ENCODE results near the gene PREX1.
"Not testable (repeated sequence)": the region's sequence is repeated elsewhere in the genome, so short reads cannot be mapped to it uniquely, and the experiment has no call there.

PREX1 gene

DNA sequence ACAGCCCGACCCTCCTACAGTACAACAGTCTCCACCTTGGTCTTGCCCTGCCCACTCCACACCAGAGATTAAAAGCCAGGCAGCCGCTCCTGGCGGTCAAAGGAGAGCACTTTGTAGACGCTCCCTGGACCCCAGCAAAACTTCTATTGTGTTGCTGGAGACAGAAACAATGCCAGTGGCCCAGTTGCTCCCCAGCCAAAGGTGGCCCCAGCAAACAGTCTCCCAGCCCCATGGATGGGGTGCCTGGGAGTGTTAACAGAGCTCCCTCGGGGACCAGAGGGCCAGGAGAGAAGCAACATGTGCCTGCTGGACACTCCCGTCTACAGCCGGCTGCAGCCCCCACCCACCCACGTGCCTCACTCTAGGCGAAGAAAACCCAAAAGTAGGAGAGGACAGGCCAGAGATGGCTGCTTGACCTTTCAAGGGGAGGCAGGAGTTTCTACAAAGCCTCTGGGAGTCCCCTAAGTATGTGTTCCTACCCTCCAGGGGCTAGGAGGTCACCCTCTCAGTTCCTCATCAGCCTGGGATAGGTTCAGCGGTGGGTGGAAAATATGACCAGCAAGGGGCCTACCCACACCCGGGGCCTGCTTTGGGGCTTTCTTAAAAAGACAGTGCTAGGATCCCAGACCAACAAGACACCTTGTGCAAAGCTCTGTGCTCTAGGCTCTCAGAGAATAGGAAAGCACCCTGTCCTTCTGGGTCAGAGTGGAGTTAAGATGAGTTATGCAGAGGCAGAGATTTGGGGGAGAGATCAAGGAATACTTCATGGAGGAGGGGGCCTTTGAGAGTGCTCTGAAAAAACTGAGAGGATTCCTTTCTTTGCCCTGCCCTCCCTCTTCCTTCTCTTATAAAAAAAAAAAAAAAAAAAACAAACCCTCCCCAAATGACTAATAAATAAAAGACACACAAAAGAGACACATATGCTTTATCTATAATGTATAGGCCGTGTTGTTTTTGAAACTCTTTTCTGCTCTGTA lies 19.0 kb upstream of the PREX1 start:
- DNase-seq (ENCODE audit: low read depth in 2 of 2) = peak in 1 of 2 donors; percentile 37

DNA sequence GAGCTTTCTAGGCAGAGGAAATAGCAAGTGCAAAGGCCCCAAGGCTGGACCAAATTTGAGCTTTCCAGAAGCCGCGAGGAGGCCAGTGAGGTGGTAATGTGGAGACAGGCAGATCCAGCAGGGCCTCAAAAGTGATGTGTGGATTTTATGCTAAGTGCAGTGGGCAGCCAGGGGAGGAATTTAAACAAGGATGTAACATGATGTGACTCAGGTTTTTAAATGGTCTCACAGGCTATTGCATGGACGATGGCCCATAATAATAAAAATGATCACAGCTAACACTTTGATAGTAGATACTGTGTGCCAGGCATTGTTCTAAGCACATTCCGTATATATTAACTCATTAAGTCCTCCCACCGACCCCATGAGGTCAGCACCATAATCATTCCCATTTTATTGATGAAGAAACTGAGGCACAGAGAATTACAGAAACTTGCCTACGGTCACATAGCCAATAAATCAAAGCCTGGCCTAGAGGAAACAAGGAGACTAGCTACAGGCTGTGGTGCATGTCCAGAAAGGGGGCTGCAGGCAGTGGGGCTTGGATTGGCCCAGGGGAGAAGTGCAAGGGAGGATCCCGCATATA lies 18.0 kb upstream of the PREX1 start:
- DNase-seq (ENCODE audit: low read depth in 2 of 2) = no peak

DNA sequence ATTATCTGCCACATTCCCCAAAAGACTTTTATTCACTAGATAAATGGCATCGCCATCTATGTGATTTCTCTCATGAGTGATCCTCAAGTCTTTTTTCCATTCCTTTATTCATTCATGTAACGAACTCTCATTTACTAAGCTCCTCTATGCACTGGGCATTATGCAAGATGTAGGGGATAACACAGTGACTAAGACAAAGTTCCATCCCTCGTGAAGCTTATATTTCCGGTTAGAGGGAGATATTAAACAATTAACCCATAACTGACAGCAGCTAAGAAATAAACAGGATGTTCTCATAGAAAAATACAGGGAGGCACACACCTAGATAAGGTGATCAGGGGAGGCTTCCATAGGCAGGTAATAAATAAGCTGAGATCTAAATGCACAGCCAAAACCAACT lies 17.2 kb upstream of the PREX1 start:
- DNase-seq (ENCODE audit: low read depth in 2 of 2) = no peak

DNA sequence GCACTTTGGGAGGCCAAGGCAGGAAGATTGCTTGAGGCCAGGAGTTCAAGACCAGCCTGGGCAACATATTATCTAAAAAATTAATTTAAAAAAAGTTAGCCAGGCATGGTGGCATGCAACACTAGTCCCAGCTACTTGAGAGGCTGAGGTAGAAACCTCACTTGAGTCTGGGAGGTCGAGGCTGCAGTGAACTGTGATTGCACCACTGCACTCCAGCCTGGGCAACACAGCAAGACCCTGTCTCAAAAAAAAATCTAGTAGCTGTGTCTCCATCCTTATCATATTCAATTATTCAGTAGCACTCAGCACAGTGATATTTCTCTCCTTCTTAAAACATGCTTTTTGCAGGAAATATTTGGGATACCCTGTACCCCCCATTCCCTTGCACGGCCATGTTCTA lies 16.1 kb upstream of the PREX1 start:
- DNase-seq (ENCODE audit: low read depth in 2 of 2) = not testable (repeated sequence)

DNA sequence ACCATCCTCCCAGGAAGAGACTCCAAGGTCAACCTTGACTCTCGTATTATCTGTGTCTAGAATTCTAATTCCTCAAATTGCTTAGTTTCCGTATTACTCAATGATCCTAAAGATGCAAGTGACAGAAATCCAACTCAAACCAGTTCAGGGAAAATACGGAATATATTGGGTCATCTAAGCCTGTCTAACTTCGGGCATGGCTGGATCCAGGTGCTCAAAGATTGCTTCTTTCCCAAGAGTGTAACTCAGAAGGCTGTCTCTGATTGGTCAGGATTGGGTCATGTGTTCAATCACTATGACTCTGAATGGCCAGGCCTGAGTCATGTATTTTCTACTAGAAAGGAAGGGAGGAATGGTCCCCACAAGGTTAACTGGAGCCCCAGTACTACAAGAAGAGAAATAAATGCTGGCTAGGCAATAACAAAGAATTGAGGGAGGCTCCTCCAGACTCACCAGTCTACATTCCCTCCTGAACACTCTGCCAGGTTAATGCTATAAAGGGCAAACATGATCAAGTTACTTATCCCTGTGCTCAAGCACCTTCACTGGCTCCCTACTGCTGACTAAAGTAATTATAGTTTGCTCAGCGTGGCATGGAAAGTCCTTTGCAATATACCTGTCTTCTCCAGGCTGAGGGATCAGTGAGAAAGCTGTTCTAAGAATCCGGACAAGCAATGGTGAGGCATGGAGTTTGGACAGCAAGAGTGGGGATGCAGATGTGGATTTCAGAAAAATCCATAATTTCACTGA lies 15.4 kb upstream of the PREX1 start:
- DNase-seq (ENCODE audit: low read depth in 2 of 2) = no peak

DNA sequence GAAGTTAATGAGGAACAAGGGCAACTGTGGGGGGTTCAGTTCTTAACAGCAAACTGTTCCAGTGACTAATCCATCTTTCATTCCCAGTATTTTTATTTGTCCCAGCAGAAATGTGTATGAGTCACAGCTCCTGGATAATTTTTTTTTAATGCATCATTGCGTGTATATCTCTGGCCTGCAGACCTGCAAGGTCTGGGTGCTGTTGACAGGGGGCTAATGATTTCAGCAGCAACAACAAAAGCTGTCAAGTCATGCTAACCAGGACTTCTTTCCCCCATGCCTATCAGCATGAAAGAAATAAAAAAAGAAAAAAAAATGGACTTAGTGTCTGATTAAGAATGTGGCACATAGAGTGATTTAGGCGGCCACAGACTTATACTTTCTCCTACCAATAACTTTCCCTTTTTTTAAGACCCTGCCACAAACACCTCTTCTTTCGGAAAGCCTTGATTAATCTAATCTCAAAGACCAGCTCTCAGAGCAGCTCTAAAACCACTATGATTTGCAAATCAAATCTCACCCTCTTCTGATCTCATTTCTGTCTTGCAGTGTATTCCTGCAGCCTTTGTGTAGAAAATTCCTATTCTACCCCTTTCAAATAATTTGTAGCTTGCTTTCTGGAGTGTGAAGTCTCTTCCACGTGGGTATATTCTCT lies 14.2 kb upstream of the PREX1 start:
- no peak for DNase-seq (ENCODE audit: low read depth in 2 of 2)

DNA sequence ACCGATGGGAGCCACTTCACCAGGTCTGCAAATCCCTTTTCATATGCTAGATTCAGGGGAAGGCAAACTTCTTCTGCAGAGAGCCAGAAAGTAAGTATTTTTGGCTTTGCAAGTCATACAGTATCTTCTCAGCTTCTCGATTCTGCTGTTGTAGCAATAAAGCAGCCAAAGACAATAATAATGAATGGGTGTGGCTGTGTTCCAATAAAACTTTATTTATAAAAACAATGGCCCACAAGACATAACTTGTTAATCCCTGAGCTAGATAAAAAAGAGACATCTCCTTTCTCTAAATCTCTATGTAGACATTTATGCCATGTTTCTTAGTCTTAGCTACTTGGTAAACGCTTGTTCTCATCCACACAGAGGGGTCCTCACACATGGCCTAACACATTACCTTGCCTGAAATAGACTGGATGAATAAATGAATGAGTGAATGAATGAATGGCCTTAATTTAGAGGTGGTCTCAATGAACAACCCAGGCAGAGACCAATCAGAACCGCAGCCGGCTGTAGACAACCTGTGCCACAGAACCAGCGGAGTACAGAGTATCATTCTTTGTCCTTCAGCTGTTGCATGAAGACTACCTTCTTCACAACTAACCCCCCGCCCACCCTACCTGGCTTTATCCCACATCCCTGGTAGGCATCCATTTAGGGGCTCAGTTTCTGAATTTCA lies 13.5 kb upstream of the PREX1 start:
- no peak for DNase-seq (ENCODE audit: low read depth in 2 of 2)

DNA sequence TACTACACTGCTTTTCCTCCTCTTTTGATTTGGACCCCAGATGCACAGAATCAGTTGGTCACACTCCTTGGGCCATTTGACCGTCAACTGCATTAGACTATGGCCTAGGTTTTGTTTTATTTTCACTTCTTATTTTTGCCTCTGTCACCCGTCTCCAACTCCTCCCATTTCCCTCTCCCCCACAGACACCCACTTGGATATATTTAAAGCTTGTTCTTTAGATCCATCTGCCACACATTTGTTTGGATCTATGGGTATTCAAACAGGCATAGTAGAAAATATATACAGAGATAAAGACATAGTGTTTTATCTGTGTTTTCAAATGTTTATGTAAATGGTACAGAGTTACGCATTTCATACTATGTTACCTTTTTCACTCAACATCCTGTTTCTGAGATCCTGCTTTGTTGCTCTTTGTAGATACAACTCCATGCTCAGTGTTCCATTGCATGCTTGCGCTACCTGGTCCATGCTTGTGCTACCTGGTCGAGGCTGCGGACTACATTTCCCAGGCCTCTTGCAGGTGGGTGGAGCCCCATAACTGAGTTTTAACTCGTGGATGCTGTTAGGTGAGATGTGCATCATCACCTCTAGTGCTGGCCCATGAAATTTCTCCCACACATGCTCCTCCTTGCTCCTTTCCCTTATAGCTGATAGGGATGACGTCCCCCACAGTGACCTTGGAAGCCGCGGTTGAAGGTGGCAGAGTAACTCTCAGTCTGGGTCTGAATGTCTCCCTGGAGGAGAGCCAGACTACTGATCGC lies 11.5 kb upstream of the PREX1 start:
- DNase-seq (ENCODE audit: low read depth in 2 of 2) = no peak

DNA sequence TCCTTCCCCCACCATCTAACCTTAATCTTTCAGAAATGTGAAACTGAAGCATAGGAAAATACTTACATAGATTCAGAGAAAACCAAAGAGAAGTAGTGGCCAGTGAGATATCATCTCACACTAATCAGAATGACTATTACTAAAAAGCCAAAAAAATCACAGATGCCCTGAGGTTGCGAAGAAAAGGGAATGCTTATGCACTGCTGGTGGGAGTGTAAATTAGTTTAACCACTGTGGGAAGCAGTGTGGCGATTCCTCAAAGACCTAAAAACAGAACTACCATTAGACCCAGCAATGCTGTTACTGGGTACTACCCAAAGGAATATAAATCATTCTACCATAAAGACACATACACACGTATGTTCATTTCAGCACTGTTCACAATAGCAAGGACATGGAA lies 9.2 kb upstream of the PREX1 start:
- no peak for DNase-seq (ENCODE audit: low read depth in 2 of 2)

DNA sequence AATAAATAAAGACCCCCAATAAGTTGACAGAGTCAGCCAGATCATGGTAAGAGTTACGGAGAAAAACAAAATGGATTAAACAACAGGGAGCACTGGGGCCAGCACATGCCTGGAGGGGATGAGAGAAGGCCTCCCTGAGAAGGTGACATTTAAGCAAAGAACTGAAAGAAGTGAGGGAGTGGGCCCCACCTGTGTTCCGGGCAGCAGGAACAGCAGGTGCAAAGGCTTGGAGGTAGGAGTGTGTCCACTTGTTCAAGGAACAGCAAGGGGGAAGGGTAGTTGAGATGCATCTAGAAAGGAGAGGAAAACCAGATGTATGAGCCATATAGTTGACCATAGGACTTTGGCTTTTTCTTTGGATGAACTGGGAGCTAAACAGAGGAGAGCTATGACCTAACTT lies 7.6 kb upstream of the PREX1 start:
- DNase-seq (ENCODE audit: low read depth in 2 of 2) = no peak

DNA sequence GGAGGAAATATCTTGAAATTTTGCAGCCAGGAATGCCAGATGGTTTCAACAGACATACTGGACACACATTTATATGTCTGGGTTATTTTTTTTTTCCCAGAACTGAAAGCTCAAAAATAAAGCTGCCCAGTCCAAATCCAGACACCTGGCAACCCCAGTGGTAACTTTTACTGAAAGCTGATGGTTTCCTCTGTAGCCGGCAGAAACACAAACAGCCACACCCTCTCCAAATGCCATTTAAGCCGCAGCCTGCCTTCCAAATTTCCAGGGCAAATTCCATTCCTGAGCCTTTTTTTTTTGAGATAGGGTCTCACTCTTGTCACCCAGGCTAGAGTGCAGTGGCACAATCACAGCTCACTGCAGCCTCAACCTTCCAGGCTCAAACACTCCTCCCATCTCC lies 6.5 kb upstream of the PREX1 start:
- no peak for DNase-seq (ENCODE audit: low read depth in 2 of 2)

DNA sequence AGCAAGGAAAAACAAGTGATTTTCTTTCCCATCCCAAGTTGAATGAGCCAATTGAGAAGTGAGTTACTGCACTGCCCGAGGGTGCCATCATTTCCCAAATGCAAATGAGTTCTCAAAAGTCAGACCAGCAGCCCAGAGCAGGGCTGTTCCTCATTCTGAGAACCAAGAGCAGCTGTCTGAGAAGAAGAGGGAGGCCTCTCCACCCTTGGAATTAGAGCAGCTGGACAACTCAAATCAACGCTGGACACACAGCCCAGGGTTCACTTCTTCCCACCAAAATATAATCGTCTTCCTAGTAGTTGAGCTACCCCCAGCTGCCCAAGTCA lies 4.6 kb upstream of the PREX1 start:
- no peak for DNase-seq (ENCODE audit: low read depth in 2 of 2)

DNA sequence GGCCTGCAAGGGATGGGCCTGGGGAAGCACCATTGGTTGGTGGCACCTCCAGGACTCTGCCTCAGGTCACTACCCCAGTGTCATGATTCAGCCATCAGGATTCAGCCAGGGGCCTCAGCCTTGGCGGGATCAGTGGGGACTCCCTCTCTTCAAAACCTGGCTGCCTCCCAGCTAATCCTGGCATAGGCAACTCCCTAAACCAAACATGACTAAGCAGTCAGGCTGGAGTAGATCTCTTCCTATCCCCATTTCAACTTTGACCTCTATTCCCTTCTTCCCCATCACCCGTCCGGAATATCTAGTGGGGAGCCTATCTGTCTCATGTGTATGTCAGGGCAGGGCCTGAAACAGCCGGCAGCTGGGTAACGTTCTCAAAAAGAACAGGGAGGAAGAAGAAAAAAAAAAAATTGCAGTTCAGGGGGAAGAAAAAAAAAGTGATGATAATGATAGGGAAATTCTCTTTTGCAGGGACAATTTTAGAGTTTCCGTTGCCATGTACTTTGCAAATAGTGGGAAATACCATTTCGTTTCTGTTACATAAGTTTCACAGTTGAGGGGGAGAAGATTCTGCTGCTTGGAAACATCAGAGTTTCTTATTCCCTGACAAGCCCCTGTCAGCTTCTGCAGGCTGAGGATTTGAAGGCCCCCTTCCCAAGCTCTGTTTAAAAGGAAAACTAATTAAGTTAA lies 4.1 kb upstream of the PREX1 start:
- DNase-seq (ENCODE audit: low read depth in 2 of 2) = no peak

DNA sequence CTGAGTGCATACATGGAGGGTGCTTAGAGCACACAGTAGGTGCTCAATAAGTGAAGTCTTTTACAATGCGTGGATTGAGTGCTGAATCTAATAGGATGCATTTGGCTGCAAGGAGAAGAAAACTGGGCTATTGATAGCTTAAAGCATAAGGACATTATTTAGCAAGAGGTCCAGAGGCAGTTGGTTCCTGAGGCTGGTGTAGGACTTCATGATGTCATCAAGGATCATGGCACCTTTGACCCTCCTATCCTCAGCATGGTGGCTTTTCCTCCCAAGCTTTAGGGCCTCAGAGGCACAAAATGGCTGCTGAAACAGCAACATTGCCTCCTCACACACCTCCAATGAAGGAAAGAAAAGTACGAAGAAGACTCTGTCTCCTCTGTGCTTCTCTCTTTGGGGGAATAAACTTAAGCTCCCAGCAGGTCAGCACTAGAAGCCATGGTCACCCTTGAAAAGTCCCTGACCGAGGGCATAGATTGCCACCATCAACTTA lies 3.1 kb upstream of the PREX1 start:
- DNase-seq (ENCODE audit: low read depth in 2 of 2) = no peak

DNA sequence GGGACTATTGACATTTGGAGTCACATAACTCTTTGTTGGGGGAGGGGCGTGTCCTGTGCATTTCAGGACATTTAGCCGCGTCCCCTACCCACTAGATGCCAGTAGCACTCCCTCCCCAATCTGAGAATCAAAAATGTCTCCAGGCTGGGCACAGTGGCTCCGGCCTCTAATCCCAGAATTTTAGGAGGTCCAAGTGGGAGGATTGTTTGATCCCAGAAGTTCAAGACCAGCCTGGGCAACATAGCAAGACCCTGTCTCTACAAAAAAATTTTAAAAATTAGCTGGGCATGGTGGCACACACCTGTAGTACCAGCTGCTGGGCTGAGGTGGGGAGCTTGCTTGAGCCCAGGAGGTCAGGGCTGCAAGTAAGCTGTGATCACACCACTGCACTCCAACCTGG lies 2.1 kb upstream of the PREX1 start:
- no peak for DNase-seq (ENCODE audit: low read depth in 2 of 2)

DNA sequence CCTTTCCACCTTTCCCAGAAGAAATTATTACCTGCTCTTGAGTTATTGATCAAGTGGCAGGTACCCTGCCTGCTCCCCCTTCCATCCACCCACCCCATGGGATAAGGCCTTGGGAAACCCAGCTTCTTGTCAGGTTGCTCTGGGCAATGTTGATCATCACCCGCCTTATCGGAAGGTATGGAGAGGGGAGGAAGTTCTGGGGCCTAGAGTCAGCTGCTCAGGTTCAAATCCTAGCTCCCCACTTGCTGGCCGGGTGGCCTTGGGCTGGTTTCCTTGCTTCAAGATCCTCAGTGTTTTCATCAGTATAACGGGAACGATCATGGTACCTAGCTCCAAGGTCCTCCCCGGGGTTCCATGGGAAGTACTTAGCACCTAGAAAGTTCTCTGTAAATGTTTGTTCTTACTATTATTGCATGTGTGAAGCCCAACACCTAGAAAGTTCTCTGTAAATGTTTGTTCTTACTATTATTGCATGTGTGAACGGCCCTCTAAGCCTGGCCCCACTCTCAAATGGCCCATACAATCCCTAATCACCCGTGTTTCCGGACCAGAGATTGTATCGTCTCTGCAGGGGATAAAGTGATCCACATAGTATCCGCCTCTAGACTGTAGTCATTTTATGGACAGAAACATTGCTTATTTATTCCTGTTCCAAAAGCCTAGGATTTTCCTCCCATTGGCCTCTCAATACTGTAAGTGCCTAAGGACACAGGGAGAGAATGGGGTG lies 1.1 kb upstream of the PREX1 start:
- DNase-seq (ENCODE audit: low read depth in 2 of 2) = no peak

DNA sequence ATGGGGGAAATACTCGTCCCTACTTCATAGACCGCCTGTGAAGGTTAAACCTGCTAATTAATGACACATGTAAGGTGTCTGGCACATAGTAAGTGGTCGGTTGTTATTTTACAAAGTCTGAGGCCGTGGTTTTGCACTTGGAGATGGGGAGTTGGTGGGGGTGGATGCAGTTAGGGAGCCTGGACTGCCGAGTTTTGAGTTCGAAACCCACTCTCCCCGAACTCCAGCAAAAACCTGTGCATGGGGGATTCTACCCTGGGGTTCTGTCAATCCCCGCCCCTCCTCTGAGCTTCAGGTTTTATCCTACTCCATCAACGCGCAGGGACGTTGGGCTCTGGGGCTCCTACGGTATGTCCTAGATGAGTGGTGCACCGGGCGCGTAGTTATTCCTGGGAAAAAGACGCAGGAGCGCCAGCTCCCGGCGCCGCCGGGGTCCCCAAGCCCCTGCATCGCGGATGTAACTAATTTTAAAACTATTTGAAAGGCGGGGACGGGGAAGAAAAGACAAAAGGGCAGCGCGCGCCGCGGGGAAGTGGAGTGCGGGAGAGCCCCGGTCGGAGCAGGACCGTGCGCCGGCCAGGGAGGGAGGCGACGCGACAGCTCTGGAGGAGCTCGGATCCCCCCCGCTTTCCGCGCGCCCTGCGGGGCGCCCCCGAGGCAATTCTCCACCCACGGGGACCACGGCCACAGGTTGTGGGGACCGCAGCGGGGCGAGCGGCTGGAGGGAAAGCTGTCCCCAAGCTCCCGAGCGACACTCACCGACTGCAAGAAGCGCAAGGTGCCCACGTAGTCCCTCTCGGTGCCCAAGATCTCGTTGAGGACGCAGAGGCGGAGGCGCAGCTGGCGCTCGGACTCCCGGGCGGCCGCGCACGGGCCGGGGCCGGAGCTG lies 672 bp downstream of the PREX1 start:
- DNase-seq (ENCODE audit: low read depth in 2 of 2) = no peak

DNA sequence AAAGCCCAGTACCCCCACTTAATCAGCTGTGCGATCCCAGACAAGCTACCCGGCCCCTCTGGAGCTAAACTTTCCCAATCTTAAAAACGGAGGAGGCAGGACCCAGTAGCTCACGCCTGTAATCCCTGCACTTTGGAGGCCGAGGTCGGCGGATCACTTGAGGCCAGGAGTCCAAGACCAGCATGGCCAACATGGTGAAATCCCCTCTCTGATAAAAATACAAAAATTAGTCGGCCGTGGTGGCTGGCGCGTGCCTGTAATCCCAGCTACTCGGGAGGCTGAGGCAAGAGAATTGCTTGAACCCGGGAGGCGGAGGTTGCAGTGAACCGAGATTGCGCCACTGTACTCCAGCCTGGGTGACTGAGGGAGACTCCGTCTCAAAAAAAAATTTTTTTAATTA lies 1.3 kb downstream of the PREX1 start:
- DNase-seq (ENCODE audit: low read depth in 2 of 2) = not testable (repeated sequence)
